ENCODE results near the gene RIPOR3.
"Not testable (repeated sequence)": the region's sequence is repeated elsewhere in the genome, so short reads cannot be mapped to it uniquely, and the experiment has no call there.

The RIPOR3 gene

DNA sequence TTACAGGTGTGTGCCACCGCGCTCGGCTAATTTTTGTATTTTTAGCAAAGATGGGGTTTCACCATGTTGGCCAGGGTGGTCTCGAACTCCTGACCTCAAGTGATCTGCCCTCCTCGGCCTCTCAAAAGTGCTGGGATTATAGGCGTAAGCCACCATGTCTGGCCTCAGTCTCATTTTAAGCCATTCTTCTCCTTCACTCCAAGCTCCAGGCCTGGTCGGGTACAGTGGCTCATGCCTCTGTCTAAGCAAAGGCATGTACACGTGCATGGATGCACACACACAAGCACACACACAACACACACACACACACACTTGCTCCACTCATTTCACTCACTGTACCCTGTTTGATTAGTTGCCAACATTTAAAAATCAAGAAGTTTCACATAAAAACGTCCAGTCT is 32.3 kb upstream of the RIPOR3 start:
- DNase-seq: no peak

DNA sequence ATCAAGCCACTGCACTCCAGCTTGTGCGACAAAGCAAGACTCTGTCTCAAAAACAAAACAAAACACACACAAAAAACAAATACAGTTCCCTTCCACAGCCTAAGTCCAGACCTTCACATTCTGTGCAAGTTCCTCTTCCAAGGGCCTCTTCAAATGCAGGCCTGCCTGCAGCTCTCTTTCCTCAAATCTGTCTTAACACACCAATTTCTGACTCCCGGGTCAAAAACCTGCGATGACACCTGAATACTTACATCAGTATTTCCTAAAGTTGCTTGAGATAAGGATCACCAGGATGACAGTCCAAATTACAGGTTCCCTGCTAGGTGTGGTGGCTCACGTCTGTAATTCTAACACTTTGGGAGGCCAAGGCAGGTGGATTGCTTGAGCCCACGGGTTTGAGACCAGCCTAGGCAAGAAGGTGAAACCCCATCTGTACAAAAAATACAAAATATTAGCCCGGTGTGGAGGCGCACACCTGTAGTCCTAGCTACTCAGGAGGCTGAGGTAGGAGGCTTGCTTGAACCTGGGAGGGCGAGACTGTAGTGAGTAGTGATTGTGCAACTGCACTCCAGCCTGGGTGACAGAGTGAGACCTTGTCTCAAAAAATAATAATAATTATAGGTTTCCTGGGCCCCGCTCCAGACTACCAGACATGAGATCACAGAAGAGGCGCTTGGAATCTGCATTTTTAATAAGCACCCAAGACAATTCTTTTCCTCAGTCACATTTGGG is 31.2 kb upstream of the RIPOR3 start:
- no peak for DNase-seq

DNA sequence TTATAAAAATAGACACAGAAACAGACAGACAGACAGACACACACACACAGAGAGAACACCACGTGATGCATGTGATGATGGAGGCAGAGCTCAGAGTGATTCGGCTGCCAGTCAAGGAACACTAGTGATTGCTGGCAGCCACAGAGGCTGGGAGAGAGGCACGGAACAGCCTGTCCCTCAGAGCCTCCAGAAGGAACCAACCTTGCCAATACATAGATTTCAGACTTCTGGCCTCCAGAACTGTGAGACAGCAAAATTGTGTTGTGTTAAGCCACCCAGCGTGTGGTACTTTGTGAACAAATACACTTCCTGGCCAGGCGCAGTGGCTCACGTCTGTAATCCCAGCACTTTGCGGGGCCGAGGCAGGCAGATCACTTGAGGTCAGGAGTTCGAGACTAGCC is 30.5 kb upstream of the RIPOR3 start:
- no peak for DNase-seq

DNA sequence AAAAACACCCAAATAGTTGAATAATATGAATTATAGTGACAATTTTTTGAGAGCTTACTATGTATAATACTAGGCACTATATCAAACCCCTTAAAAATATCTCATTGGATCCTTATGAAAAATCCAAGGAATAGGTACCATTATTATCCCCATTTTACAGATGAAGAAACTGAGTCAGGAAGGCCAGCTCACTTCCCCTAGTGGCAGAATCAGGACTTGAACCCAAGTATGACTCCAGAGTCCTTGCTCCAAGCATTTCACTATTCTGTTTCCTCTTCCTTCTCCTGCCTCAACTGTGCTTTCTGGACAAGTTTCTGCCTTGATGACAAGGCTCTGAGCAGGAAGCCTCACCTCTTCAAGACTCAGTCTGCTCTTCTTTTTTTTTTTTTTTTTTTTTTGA is 29.2 kb upstream of the RIPOR3 start:
- no peak for DNase-seq

DNA sequence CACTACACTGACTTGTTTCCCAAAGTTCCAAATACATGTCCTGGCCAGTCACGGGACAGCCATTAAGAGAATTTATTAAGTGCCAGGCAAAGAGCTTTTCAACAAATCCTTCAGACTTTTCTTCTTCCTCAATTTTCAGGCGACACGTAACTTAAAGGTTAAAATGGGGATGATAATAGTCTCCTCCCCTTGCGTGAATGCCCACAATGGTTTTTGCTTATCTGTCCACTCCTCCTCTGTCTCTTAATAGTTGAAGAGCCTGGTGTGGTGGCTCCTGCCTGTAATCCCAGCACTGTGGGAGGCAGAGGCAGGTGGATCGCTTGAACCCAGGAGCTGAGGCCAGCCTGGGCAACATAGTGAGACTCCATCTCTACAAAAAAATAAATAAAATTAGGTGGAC is 28.7 kb upstream of the RIPOR3 start:
- no peak for DNase-seq

DNA sequence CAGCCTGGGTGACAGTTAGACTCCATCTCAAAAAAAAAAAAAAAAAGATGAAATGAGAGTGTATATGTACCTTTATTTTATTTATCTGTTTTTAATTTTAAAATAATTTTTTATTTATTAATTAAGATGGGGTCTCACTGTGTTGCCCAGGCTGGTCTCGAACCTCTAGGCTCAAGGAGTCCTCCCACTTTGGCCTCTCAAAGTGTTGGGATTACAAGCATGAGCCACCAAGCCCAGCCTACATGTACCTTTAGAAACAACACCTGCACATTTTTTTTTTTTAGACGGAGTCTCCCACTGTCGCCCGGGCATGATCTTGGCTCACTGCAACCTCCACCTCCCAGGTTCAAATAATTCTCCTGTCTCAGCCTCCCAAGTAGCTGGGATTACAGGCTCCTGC is 28.0 kb upstream of the RIPOR3 start:
- DNase-seq: no peak

DNA sequence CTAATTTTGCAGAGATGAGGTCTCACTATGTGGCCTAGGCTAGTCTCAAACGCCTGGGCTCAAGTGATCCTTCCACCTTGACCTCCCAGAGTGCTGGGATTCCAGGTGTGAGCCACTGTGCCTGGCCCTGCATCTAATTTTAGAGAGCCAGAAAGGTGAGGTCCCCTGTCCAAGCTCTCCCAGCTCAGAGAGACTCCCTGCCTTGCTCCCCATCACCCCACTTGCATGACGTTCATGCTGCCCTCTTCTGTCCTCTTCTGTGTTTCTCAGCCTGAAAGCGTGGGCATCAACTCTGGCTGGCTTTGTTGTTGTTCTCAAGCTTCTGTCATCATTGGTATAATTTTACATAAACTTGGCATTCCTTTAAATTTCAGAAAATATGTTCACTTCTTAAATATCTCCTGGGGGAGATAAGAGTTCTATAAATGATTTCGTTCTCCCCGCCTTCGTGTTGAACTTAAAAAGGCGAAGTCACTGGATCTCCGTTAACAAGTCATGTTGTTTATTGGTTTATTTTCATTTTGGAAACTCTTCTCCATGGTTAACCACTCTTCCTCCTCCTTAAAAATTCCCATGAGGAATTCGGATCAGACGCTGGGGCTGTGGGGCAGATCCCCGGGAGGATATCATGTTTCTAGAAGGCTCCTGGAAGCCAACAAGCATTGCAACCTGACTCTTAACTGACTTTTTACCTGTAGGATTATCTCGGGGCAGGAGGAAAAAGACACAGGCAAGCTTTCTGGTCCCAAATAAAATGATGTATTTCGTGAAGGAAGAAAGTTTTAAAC is 26.8 kb upstream of the RIPOR3 start:
- no peak for DNase-seq

DNA sequence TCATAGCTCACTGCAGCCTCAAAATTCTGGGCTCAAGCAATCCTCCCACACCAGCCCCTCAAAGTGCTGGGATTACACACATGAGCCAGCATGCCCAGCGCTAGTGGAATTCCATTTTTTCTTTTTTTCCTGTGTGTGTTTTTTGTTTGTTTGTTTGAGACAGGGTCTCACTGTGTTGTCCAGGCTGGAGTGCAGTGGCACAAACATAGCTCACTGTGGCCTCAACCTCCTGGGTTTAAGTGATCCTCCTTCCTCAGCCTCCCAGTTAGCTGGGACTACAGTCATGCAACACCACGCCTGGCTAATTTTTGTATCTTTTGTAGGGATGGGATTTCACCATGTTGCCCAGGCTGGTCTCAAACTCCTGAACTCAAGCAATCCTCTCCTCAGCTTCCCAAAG is 26.0 kb upstream of the RIPOR3 start:
- no peak for DNase-seq

DNA sequence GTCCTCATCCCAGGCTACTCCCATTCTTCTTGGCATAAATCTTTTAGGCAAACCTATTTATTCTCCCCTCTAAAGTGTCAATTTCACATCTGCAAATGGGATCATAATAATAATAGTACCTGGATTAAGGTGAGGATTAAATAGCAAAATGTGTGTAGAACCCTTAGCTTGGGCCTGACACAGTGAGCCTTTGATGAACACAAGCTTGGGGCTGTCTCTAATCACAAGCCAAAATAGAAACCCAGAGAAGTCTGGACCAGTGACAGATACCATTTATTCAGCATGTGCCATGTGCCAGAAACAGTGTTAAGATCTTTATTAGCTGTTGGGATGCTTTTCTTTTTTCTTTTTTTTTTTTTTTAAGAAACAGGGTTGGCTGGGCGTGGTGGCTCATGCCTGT is 25.2 kb upstream of the RIPOR3 start:
- no peak for DNase-seq

DNA sequence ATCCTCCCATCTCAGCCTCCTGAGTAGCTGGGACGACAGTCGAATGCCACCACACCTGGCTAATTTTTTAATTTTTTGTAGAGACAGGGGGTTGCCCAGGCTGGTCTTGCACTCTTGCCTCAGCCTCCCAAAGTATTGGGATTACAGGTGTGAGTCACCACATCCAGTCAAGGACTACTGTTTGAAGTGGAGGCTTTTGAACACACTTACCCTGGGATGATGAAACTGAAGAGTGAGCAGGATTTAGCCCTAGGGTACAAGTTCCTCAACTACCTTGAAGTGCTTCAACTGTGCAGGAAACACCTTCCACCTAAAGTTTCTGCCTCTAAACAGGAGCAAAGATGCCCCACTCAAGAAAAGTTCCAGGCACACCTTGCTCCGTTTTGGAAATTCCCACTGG is 24.4 kb upstream of the RIPOR3 start:
- no peak for DNase-seq

DNA sequence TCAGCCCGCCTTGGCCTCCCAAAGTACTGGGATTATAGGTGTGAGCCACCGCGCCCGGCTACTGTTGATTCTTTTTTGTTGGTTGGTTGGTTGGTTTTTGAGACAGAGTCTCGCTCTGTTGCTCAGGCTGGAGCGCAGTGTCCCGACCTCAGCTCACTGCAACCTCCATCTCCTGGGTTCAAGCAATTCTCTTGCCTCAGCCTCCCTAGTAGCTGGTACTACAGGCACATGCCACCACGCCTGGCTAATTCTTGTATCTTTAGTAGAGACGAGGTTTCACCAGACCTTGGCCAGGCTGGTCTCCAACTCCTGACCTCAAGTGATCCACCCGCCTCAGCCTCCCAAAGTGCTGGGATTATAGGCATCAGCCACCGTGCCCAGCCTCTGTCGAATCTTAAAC is 23.1 kb upstream of the RIPOR3 start:
- DNase-seq: not testable (repeated sequence)

DNA sequence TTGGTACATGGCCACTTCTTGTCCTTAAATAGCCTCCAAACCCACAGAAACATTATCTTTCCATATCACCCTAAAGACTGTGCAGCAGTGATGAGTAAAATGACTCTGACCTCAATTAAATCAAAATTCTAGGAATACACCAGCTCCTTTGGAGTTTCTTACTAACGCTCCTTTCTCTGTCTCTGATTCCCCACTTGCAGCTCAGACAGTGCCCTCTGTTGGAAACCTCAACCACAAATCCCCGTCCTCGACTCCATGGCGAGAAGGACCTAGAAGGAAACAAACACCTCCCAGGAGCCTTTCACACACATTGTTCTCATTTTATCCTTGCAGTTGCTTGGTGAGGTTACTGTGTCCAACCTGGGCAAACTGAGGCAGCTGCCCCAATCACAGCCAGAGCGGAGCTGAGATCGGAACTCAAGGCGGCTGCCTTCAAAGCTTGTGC is 22.3 kb upstream of the RIPOR3 start:
- DNase-seq: no peak

DNA sequence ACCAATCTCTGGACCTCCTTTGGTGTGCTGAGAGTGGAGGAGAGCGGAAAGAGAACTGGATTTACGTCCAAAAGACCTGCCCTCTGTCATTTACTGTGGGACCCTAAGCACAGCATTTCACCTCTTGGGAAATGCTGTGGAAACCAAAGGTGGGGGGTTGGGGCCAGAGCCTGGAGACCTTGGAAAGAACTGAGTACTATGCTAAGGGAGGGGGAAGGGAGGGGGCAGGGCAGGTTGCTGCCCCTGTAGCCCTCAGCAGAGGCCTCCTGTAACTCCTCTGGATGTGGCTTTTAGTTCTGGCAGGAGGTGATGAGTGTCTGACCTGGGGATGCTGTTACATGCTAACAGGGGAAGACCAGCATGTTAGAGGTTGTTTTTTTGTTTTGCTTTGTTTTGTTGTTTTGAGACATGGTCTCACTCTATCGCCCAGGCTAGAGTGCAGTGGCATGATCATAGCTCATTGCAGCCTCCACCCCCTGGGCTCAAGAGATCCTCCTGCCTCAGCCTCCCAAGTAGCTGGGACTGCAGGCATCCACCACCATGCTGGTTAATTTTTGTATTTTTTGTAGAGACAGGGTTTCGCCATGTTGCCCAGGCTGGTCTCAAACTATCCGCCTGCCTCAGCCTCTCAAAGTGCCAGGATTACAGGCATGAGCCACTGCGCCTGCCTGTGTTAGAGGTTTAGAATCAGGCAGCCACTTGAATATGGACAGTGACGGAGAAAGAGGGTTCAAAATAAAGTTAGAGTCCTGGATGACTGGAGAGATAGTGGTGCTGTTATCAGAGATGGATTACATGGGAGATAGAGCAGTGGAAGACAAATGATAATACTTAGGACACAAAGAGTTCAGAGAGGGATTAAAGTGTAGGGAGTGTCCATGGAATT is 21.7 kb upstream of the RIPOR3 start:
- DNase-seq: no peak

DNA sequence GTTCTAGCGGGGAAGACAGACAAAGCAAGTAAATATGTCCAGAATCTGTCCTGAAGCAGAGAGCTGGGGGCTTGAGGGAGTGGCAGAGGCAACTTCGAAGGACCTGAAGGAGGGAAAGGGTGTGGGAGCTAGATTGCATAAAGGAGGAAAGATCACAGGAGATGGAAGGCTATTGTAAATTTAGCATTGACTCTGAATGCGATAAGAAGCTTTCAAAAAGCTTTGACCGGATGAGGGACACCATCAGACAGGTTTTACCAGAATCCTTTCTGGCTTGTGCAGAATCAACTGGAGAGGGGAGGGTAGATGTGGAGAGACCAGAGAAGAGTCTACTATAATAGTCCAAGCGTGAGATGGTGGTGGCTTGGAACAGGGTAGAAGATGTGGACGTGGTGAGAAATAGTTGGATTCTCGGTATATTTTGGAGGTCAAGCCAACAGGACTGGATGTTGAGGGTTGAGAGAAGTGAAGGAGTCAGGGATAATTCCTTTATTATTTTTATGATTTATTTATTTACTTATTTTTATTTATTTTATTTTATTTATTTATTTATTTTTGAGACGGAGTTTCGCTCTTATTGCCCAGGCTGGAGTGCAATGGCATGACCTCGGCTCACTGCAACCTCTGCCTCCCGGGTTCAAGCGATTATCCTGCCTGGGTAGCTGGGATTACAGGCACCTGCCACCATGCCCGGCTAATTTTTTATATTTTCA is 19.9 kb upstream of the RIPOR3 start:
- no peak for DNase-seq

DNA sequence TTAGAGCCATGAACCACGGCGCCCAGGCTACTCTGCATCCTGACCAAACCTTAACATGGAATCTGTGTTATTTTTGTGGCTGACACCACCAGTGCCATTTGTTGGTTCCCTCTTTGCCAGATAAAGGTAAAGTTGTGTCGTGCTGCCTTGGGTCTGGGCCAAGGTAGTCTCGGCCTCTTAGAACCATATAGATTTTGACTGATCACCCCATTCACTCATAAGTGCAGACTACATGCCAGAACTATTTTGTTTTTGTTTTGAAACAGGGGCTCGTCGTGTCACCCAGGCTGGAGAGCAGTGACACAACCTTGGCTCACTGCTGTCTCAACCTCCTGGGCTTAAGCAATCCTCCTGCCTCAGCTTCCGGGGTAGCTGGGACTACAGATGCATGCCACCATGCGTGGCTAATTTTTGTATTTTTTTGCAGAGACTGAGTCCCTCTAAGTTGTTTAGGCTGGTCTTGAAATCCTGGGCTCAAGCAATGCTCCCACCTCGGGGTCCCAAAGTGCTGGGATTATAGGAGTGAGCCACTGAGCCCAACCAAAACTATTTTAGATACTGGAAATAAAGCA is 19.2 kb upstream of the RIPOR3 start:
- no peak for DNase-seq

DNA sequence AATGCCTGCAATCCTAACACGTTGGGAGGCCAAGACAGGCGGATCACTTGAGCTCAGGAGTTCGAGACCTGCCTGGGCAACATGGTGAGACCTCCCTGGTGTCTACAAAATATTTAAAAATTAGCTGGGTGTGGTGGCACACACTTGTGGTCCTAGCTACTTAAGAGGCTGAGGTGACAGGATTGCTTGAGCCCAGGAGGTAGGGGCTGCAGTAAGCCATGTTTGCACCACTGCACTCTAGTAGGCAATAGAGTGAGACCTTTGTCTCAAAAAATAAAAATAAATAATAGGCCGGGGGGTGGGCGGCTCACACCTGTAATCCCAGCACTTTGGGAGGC is 18.3 kb upstream of the RIPOR3 start:
- DNase-seq: no peak

DNA sequence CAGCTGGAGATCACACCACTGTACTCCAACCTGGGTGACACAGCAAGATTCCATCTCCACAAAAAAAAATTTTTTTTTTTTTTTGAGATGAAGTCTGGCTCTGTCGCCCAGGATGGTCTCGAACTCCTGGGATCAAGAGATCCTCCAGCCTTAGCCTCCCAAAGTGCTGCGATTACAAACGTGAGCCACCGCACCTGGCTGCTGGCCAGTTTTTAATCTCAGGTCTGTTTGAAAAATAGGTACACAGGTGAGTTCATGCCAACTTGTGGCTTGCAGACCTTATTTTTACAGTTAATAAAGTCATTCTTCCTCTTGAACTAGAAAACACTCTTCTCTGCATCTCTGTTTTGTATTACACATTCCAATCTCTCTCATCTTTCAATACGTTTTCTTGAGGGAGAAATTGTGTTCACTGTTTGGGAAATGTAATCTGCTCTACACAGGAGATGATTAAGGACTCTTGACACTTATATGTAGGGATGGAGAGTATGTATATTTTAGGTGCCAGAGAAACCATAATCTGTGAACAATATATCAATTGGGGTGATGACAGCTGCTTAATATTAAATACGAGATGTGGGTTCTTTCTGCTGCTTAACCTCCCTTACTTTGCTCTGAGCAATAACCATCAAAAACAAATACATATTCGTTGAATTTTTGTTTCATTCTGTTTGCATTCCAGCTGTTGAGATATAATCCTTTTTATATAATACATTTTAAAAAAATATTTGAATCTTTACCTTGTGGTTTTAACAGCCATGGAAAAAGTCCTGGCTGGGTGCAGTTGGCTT is 17.7 kb upstream of the RIPOR3 start:
- peak; percentile 9 for DNase-seq

DNA sequence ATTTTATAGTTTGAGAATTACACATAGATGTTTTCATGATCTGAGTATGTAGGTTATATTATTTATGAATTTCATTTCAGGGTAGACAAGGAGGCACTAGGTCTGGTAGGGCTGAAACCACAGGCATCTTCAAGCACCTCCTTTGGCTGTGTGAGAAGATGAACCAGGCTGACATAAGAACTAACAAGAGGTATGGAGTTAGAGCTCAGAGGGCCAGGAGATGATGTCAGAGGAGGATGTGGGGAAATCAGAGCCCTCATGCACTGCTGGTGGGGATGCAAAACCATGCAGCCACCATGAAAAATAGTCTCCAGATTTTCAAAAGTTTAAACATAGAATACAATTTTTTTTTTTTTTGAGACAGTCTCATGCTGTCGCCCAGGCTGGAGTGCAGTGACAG is 13.6 kb upstream of the RIPOR3 start:
- no peak for DNase-seq

DNA sequence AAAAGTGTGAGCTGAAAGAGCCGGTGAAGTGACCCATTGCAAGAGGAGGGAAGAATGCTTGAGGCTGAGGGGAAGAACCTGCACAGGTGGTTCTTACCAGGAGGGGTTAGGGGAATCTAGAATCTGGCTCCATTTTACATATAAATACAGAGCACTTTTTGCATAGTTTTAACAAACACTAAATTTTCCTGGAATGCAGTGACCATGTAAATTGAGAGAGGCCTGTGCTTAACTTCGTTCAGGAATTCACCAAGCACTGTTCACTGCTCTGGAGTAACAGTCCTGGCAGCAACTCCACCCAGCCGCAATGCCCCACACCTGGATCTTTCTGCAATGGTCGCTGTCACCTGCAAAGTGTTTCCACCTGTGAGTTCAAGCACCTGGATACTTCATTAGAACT is 13.2 kb upstream of the RIPOR3 start:
- DNase-seq: no peak

DNA sequence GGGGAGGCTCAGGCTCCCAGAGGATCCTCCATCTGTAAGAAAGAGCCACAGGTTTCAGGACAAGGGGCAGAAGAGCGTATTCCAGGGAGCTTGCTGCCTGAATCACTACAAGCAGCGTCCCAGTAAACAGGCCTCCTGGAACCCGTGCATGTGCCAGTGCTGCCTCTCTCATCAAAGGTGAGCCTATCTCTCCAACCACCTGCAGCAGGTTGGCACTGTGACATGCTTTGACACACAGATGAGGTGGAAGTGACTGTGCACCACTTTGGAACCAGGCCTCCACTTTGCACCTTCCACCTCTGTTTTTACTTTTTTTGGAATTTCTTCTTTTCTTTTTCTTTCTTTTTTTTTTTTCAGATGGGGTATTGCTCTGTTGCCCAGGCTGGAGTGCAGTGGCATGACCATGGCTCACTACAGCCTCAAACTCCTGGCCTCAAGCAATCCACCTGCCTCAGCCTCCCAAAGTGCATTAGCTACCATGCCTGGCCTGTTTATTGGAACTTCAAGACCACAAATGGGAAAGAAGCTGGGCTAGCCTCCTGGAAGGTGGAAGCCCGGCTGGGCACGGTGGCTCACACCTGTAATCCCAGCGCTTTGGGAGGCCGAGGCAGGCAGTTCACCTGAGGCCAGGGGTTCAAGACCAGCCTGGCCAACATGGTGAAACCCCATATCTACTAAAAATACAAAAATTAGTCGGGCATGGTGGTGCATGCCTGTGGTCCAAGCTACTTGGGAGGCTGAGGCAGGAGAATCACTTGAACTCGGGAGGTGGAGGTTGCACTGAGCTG is 12.5 kb upstream of the RIPOR3 start:
- DNase-seq: not testable (repeated sequence)

All from NCI-H510A treated with DMSO at 0.1 percent for 48 hours (cell line).